ENCODE results near the gene ABCA13.

ABCA13 gene, protein sequence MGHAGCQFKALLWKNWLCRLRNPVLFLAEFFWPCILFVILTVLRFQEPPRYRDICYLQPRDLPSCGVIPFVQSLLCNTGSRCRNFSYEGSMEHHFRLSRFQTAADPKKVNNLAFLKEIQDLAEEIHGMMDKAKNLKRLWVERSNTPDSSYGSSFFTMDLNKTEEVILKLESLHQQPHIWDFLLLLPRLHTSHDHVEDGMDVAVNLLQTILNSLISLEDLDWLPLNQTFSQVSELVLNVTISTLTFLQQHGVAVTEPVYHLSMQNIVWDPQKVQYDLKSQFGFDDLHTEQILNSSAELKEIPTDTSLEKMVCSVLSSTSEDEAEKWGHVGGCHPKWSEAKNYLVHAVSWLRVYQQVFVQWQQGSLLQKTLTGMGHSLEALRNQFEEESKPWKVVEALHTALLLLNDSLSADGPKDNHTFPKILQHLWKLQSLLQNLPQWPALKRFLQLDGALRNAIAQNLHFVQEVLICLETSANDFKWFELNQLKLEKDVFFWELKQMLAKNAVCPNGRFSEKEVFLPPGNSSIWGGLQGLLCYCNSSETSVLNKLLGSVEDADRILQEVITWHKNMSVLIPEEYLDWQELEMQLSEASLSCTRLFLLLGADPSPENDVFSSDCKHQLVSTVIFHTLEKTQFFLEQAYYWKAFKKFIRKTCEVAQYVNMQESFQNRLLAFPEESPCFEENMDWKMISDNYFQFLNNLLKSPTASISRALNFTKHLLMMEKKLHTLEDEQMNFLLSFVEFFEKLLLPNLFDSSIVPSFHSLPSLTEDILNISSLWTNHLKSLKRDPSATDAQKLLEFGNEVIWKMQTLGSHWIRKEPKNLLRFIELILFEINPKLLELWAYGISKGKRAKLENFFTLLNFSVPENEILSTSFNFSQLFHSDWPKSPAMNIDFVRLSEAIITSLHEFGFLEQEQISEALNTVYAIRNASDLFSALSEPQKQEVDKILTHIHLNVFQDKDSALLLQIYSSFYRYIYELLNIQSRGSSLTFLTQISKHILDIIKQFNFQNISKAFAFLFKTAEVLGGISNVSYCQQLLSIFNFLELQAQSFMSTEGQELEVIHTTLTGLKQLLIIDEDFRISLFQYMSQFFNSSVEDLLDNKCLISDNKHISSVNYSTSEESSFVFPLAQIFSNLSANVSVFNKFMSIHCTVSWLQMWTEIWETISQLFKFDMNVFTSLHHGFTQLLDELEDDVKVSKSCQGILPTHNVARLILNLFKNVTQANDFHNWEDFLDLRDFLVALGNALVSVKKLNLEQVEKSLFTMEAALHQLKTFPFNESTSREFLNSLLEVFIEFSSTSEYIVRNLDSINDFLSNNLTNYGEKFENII (N-terminal part only)

DNA sequence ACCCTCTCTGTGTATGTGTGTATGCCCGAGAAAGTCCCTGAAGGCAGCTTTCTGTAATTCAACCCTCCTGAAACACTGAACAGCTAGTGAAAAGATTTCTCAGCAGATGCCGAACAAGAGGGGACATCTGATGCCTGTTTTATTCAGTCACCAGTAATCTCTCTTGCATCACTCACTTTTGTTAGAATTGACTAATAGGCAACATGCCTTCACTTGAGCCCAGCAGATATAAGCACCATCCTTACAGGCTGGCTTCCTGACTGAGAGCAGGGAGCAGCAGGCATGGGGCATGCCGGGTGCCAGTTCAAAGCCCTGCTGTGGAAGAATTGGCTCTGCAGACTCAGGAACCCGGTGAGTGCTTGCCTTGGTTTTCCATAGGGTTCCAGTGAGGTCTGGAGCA, at the start of gene ABCA13:
TSS of gene ABCA13 (plus strand) at position 257 of the 400 bp plus-strand sequence. CDS start at position 283, 26 bp downstream.
- no peak within 1 kb of the TSS for H3K9ac ChIP-seq (ENCODE audit: low read depth, low read length)
- H3K27me3 ChIP-seq (ENCODE audit: control insufficient read depth, insufficient read depth, low read length), result peaks cover 7% of the 10 kb centered on the region
- H3K9me3 ChIP-seq (ENCODE audit: control insufficient read depth, insufficient read depth, low read length), result 0 out of 2 replicates have a peak, but pooled peaks cover 3% of the 10 kb centered on the region
- no peaks in the 10 kb centered on the region for H3K36me3 ChIP-seq (ENCODE audit: control insufficient read depth, insufficient read depth, low read length)
- no peak within 1 kb of the TSS for H3K4me3 ChIP-seq (ENCODE audit: low read depth, low read length)
- H3K27ac ChIP-seq (ENCODE audit: low read depth, low read length), result no peak within 1 kb of the TSS
- peaks cover 5% of the 10 kb centered on the region for H3K4me1 ChIP-seq (ENCODE audit: control insufficient read depth, insufficient read depth, low read length)

DNA sequence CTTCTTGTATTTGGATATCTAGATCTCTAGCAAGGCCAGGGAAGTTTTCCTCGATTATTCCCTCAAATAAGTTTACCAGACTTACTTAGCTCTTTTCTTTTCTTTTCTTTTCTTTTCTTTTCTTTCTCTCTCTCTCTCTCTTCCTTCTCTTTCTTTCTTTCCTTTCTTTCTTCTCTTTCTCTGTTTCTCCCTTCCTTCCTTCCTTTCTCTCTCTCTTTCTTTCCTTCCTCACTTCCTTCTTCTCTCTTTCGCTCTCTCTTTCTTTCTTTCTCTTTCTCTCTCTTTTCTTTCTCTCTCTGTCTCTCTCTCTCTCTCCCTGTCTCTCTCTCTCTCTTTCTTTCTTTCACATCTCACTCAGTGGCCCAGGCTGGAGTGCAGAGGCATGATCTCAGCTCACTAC, 45.2 kb upstream of the ABCA13 start:
- Histone ChIP-seq H3K9ac (ENCODE audit: low read depth, low read length) (no peak overlapping the region), H3K4me1 (ENCODE audit: control insufficient read depth, insufficient read depth, low read length) (peaks cover 9% of the 10 kb centered on the region), H3K36me3 (ENCODE audit: control insufficient read depth, insufficient read depth, low read length) (no peaks in the 10 kb centered on the region), H3K27me3 (ENCODE audit: control insufficient read depth, insufficient read depth, low read length) (no peaks in the 10 kb centered on the region), H3K9me3 (ENCODE audit: control insufficient read depth, insufficient read depth, low read length) (peaks cover 7% of the 10 kb centered on the region; the same call in 1 of the 2 replicates), H3K27ac (ENCODE audit: low read depth, low read length) (no peak overlapping the region), H3K4me3 (ENCODE audit: low read depth, low read length) (no peak overlapping the region)

DNA sequence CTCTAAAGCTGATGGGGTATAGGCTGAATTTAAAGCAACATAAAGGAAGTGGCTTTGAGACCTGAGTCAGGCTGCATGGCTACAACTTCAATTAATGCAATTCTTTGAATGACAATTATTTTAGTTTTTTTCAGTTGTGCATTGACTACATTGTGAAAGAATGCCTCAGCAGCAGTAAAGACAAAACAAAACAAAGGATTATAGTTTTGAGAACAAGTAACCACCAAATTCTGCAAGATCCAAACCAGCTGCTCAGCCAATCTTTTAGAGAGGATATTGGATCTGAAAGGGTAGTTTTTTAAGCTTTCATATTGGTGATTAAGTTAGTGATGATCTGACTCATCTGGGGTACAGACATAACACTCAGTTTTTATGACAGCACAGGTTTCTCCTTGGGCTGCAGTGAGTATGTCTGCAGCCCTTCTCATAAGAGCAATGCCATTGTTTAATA, 40.6 kb upstream of the ABCA13 start:
- Histone ChIP-seq H3K27ac (ENCODE audit: low read depth, low read length) (no peak overlapping the region), H3K9me3 (ENCODE audit: control insufficient read depth, insufficient read depth, low read length) (no peaks in the 10 kb centered on the region), H3K4me3 (ENCODE audit: low read depth, low read length) (no peak overlapping the region), H3K27me3 (ENCODE audit: control insufficient read depth, insufficient read depth, low read length) (no peaks in the 10 kb centered on the region), H3K9ac (ENCODE audit: low read depth, low read length) (no peak overlapping the region), H3K36me3 (ENCODE audit: control insufficient read depth, insufficient read depth, low read length) (no peaks in the 10 kb centered on the region), H3K4me1 (ENCODE audit: control insufficient read depth, insufficient read depth, low read length) (peaks cover 17% of the 10 kb centered on the region)

DNA sequence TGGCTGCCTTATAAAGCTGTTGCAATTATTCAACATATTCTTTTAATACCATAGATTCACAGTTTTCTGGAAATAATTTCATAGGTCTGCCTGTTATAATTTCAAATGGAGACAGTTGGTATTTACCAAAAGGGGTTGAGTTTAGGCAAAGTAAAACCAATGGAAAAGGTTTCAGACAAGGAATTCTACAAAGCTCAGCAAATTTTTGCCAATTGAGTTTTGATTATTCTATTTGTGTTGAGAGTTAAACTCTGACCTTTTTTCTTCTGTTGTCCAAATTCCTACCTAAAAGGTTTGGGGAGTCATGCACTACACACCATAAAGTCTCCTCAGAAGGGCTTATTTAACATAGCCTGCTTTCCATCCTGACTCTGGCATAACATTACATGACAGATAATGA, 38.5 kb upstream of the ABCA13 start:
- Histone ChIP-seq H3K36me3 (ENCODE audit: control insufficient read depth, insufficient read depth, low read length) (no peaks in the 10 kb centered on the region), H3K9ac (ENCODE audit: low read depth, low read length) (no peak overlapping the region), H3K9me3 (ENCODE audit: control insufficient read depth, insufficient read depth, low read length) (peaks cover 8% of the 10 kb centered on the region; the same call in 1 of the 2 replicates), H3K4me3 (ENCODE audit: low read depth, low read length) (no peak overlapping the region; the same call in 1 of the 2 replicates), H3K27ac (ENCODE audit: low read depth, low read length) (peak overlapping the region; percentile 67), H3K4me1 (ENCODE audit: control insufficient read depth, insufficient read depth, low read length) (peaks cover 17% of the 10 kb centered on the region), H3K27me3 (ENCODE audit: control insufficient read depth, insufficient read depth, low read length) (no peaks in the 10 kb centered on the region)

DNA sequence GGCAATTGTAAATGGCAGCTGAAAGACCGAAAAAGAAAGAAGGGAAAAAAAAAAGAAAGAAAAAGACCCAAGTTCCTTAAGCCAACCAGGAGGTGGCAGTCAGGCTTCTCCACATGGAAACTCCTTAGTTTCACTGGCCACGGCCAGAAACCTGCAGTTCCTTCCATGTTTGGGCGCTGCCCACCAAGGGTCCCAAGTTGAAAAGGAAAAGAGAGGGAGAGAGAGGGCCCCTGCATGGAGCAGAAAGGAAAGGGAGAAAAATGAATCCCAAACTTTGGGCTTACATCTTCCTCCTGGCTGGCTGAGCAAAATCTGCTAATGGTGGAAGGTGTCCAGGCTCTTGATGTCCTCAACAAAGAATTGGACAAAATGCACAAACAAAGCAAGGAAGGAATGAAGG, 31.8 kb upstream of the ABCA13 start:
- H3K9me3 ChIP-seq (ENCODE audit: control insufficient read depth, insufficient read depth, low read length), result peaks cover 12% of the 10 kb centered on the region; the same call in 1 of the 2 replicates
- no peaks in the 10 kb centered on the region for H3K36me3 ChIP-seq (ENCODE audit: control insufficient read depth, insufficient read depth, low read length)
- H3K27ac ChIP-seq (ENCODE audit: low read depth, low read length), result no peak overlapping the region
- no peaks in the 10 kb centered on the region for H3K27me3 ChIP-seq (ENCODE audit: control insufficient read depth, insufficient read depth, low read length)
- no peak overlapping the region for H3K9ac ChIP-seq (ENCODE audit: low read depth, low read length)
- peaks cover 14% of the 10 kb centered on the region; the same call in 1 of the 2 replicates for H3K4me1 ChIP-seq (ENCODE audit: control insufficient read depth, insufficient read depth, low read length)
- H3K4me3 ChIP-seq (ENCODE audit: low read depth, low read length), result no peak overlapping the region

DNA sequence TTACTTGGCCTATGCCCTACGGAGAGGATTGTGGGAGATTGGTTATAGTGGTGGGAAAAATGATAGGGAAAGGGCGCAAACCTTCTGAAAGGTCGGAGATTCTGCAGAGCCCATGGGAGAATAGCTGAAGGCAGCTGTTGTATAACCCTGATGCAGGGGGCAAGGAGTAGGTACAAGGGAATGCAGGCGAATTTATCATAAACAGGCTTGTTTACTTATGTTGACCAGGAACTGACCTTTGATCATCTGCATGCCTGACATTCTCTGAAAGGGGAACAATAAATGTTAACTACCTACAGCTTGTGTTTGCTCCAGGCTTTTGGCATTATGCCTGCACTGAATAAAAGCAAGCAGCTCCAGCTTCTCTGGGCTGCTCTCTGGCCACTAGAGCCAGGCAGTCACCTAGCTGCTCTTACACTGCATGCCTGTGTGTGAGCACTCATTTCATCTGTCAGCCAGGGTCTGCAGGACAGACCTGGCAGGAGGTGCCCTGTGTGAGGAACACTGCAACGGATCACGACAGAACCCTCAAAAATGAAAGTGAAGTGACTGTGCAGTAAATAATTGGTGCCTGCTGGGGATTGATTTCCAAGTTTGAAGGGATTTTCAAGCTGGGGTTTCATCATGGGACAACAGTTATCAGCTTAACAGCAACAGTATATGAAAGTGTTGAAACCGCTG, 31.1 kb upstream of the ABCA13 start:
- no peaks in the 10 kb centered on the region for H3K36me3 ChIP-seq (ENCODE audit: control insufficient read depth, insufficient read depth, low read length)
- H3K27ac ChIP-seq (ENCODE audit: low read depth, low read length), result peak overlapping the region; percentile 14
- no peak overlapping the region for H3K4me3 ChIP-seq (ENCODE audit: low read depth, low read length)
- H3K9me3 ChIP-seq (ENCODE audit: control insufficient read depth, insufficient read depth, low read length), result peaks cover 12% of the 10 kb centered on the region; the same call in 1 of the 2 replicates
- H3K9ac ChIP-seq (ENCODE audit: low read depth, low read length), result no peak overlapping the region
- peaks cover 14% of the 10 kb centered on the region; the same call in 1 of the 2 replicates for H3K4me1 ChIP-seq (ENCODE audit: control insufficient read depth, insufficient read depth, low read length)
- no peaks in the 10 kb centered on the region for H3K27me3 ChIP-seq (ENCODE audit: control insufficient read depth, insufficient read depth, low read length)

DNA sequence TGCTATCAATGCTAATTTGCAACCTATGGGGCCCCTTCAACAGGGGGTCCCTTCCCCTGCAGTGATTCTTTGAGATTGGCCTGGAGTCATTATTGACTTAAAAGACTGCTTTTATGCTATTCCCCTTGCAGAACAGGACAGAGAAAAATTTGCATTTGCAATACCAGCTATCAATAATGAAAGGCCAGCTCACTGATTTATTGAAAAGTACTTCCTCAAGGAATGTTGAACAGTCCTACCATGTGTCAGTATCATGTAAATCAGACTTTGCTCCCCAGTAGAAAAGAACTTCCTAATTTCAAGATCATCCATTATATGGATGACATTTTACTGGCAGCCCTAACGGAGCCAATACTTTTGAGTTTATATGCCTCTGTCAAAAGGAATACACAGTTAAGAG, 29.7 kb upstream of the ABCA13 start:
- no peak overlapping the region for H3K9ac ChIP-seq (ENCODE audit: low read depth, low read length)
- H3K9me3 ChIP-seq (ENCODE audit: control insufficient read depth, insufficient read depth, low read length), result peaks cover 7% of the 10 kb centered on the region; the same call in 1 of the 2 replicates
- no peaks in the 10 kb centered on the region for H3K36me3 ChIP-seq (ENCODE audit: control insufficient read depth, insufficient read depth, low read length)
- peak overlapping the region; percentile 10 for H3K27ac ChIP-seq (ENCODE audit: low read depth, low read length)
- H3K4me1 ChIP-seq (ENCODE audit: control insufficient read depth, insufficient read depth, low read length), result peaks cover 14% of the 10 kb centered on the region; the same call in 1 of the 2 replicates
- no peak overlapping the region for H3K4me3 ChIP-seq (ENCODE audit: low read depth, low read length)
- no peaks in the 10 kb centered on the region for H3K27me3 ChIP-seq (ENCODE audit: control insufficient read depth, insufficient read depth, low read length)

DNA sequence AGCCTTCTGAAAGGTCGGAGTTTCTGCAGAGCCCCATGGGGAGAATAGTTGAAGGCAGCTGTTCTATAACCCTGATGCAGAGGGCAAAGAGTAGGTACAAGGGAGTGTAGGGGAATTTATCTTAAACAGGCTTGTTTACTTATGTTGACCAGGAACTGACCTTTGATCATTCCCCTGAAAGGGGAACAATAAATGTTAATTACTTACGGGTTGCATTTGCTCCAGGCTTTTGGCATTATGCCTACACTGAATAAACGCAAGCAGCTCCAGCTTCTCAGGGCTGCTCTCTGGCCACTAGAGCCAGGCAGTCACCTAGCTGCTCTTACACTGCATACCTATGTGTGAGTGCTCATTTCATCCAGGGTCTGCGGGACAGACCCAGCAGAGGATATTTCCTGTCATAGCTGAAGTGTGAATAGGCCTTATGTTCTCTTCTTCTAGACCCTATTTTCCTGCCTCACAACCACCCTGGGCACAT, 26.9 kb upstream of the ABCA13 start:
- Histone ChIP-seq H3K9me3 (ENCODE audit: control insufficient read depth, insufficient read depth, low read length) (peaks cover 4% of the 10 kb centered on the region; the same call in 1 of the 2 replicates), H3K27me3 (ENCODE audit: control insufficient read depth, insufficient read depth, low read length) (no peaks in the 10 kb centered on the region), H3K36me3 (ENCODE audit: control insufficient read depth, insufficient read depth, low read length) (no peaks in the 10 kb centered on the region), H3K4me3 (ENCODE audit: low read depth, low read length) (no peak overlapping the region), H3K27ac (ENCODE audit: low read depth, low read length) (no peak overlapping the region), H3K9ac (ENCODE audit: low read depth, low read length) (no peak overlapping the region), H3K4me1 (ENCODE audit: control insufficient read depth, insufficient read depth, low read length) (peaks cover 22% of the 10 kb centered on the region)

DNA sequence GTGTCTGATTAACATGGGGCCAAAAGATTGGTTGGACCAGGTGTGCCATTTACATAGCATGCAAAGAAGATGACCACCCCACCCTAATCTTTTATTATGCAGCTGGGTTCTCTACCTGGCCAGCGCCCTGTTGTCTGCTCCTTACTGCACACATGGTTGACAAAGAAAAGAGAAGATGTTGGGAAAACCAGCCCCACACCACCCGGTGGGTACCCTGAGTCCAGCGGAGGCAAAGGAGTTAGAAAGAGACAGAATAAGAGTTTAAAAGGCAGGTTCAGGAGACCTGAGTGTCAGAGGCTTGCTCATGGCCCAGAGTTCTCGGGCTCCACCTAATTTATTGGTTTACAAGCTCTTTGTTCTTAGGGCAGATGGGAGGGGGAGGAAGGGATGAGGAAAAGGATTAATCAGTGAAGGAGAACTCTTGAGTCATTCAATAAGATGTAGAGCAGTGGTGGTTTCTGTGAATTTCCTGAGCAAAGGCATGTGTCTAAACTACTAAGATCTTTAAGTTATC, 24.1 kb upstream of the ABCA13 start:
- no peaks in the 10 kb centered on the region for H3K36me3 ChIP-seq (ENCODE audit: control insufficient read depth, insufficient read depth, low read length)
- no peak overlapping the region for H3K27ac ChIP-seq (ENCODE audit: low read depth, low read length)
- H3K9ac ChIP-seq (ENCODE audit: low read depth, low read length), result peak overlapping the region; percentile 40; the same call in 1 of the 2 replicates
- no peaks in the 10 kb centered on the region for H3K27me3 ChIP-seq (ENCODE audit: control insufficient read depth, insufficient read depth, low read length)
- H3K4me3 ChIP-seq (ENCODE audit: low read depth, low read length), result no peak overlapping the region
- peaks cover 3% of the 10 kb centered on the region; the same call in 1 of the 2 replicates for H3K9me3 ChIP-seq (ENCODE audit: control insufficient read depth, insufficient read depth, low read length)
- H3K4me1 ChIP-seq (ENCODE audit: control insufficient read depth, insufficient read depth, low read length), result peaks cover 9% of the 10 kb centered on the region

Data from HUES48 (cell line).